Lower lobe of right lung (tissue), 2 donors: Measurements from ENCODE around the gene GRM8. TPM values are rescaled to one million over a fixed set of nuclear protein-coding genes. Genes with fewer than 3 reads are reported as not detected.

Experiments used
- ATAC-seq, 2 donors: fragments of 200-7000 bp; cut with Tn5 transposase; one replicate each; pipeline ENCODE4 v1.9.1; 2020 to 2022; ENCODE audit warnings: mild to moderate bottlenecking in 2 of 2, moderate library complexity in 2 of 2
- DNase-seq: peaks from one replicate; pipeline ENCODE4 v3.0.0-alpha.2; 2020
- H3K27ac ChIP-seq: fragments of 200-600 bp; one replicate; pipeline ENCODE4 v1.8.0; 2022
- H3K27me3 ChIP-seq: fragments of 200-600 bp; one replicate; pipeline ENCODE4 v1.8.0; 2022; ENCODE audit warnings: low read depth
- H3K36me3 ChIP-seq: fragments of 200-600 bp; one replicate; pipeline ENCODE4 v1.8.0; 2022; ENCODE audit warnings: mild to moderate bottlenecking
- H3K4me1 ChIP-seq: fragments of 200-600 bp; one replicate; pipeline ENCODE4 v1.8.0; 2022
- H3K4me3 ChIP-seq: fragments of 200-600 bp; one replicate; pipeline ENCODE4 v1.8.0; 2022; ENCODE audit warnings: mild to moderate bottlenecking
- H3K9me3 ChIP-seq: fragments of 200-600 bp; one replicate; pipeline ENCODE4 v1.8.0; 2022
- intact Hi-C: fragments of 100-400 bp; cut with DNase I; formaldehyde crosslinking; loops from one replicate; pipeline ENCODE4 v1.11.0; 2022
- total RNA-seq: library from RNA; stranded (reverse); fragmentation: NEBNext Ultra II Directional; extraction: Animal tissue kit (Norgen Biotek cat#: 25700); gene quantifications from one replicate; pipeline ENCODE4 v1.2.1, GENCODE V29; 2021
- TF ChIP-seq, protein P1 (sequence below): fragments of 200-600 bp; IDR thresholded peaks from one replicate; pipeline ENCODE4 v1.8.0; 2022; ENCODE audit warnings: antibody characterized with exemption, mild to moderate bottlenecking
- donor health status: DM: no; HTN: yes; CAD: no; lungs with severe emphysema.

The GRM8 gene
- total RNA-seq, 1 donor from 2014 or later: not detected

DNA sequence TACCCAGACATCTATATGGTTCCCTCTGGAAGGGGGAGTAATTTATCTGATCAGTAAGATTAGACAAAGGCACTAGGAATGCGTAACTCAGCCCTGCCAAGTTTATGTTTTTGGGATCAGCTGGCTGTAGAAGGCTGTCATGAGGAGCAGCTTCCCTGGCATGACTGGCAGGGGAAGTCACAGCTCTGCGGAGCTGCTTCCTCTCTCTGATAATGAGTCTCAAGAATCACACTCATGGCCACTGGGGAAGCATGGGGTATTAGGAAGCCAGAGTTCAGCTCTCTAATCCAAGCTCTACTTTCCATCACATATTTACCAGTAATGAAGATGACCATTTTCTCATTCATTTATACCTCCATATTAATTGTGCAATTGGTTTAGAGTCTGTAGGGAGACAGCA, 758.9 kb downstream of the GRM8 start:
- DNase-seq (no peak), ATAC-seq (no peak)
- no peak overlapping the region for H3K4me3 ChIP-seq
- intact Hi-C loops: no loop called here
- no peaks in the 10 kb centered on the region for H3K4me1 ChIP-seq
- H3K27me3 ChIP-seq: no peaks in the 10 kb centered on the region
- TF ChIP-seq, protein P1, sequence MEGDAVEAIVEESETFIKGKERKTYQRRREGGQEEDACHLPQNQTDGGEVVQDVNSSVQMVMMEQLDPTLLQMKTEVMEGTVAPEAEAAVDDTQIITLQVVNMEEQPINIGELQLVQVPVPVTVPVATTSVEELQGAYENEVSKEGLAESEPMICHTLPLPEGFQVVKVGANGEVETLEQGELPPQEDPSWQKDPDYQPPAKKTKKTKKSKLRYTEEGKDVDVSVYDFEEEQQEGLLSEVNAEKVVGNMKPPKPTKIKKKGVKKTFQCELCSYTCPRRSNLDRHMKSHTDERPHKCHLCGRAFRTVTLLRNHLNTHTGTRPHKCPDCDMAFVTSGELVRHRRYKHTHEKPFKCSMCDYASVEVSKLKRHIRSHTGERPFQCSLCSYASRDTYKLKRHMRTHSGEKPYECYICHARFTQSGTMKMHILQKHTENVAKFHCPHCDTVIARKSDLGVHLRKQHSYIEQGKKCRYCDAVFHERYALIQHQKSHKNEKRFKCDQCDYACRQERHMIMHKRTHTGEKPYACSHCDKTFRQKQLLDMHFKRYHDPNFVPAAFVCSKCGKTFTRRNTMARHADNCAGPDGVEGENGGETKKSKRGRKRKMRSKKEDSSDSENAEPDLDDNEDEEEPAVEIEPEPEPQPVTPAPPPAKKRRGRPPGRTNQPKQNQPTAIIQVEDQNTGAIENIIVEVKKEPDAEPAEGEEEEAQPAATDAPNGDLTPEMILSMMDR: no peak
- no peaks in the 10 kb centered on the region for H3K36me3 ChIP-seq
- H3K9me3 ChIP-seq: no peaks in the 10 kb centered on the region
- H3K27ac ChIP-seq: no peak overlapping the region

DNA sequence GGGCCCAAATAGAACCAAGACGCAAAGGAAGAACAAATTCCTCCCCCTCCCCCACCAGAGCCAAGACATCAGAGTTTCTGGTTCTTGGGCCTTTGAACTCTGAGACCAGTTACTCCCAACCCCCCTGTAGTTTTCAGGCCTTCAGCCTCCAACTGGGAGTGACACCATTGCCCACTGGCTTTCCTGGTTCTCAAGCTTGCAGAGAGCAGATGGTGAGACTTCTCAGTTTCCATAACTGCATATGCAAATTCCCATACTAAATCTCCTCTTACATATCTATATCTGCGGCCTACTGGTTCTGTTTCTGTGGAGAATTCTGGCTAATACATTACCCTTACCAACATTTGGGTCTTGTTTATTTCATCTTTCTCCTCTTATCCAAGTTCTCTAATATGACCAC, 762.9 kb downstream of the GRM8 start:
- ATAC-seq: no peak
- TF ChIP-seq, protein P1: no peak
- Histone ChIP-seq H3K4me1 (no peaks in the 10 kb centered on the region), H3K4me3 (no peak overlapping the region), H3K27ac (no peak overlapping the region), H3K27me3 (no peaks in the 10 kb centered on the region), H3K9me3 (no peaks in the 10 kb centered on the region), H3K36me3 (no peaks in the 10 kb centered on the region)
- intact Hi-C loops: no loop called here
- DNase-seq: no peak

DNA sequence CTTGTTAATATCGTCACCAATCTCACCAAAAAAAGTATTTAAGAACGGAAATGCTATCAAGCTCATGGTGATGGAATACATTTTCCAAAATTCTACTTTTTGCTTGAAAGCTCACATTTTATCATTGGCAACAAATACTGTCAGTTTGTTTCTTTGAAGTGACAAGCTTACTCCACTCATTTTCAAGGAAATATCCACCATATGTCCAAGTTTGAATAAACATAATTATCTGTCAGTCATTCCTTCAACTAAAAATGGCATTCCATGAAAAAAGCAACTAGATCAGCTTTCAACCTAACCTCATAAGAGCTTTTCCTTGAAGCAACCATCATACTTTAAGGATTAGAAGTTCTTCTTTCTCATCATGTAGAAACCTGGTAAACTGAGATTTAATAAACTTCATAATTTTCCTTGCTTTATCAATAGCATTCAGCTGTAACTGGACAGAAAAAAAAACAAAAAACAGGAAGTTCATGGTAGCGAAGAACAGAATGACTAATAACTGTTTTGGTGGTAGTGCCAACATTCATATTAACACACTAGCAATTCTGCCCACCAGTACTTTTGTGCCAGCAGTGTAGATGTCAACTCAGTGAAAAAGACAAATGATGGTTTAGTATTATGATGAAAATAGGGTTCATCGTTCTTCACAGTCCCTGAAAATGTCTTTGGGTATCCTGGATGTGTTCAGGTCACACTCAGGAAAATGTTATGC, 764.9 kb downstream of the GRM8 start:
- H3K27ac ChIP-seq: no peak overlapping the region
- H3K4me1 ChIP-seq: no peaks in the 10 kb centered on the region
- no peaks in the 10 kb centered on the region for H3K9me3 ChIP-seq
- no peak overlapping the region for H3K4me3 ChIP-seq
- no peaks in the 10 kb centered on the region for H3K36me3 ChIP-seq
- intact Hi-C loops: no loop called here
- ATAC-seq (no peak), DNase-seq (no peak)
- no peaks in the 10 kb centered on the region for H3K27me3 ChIP-seq
- TF ChIP-seq, protein P1: no peak

DNA sequence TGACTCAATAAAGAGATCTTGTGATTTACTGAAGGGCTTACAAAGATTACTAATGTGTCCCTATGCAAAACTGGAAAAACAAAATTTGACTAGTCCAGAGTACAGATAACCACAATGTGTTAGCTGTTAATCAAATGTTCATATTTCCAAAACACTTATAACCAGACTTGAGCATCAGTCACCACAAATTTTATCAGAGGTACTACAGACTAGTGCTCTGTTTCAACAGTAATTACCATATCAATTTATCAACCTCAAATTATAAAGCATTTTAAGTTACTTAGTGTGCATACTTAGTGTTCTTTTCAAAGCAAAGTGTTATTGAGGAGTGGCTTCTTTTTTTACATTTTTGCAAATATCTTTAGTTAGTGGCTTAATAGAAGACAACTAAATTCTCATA, 765.9 kb downstream of the GRM8 start:
- ATAC-seq (no peak), DNase-seq (no peak)
- no peak overlapping the region for H3K27ac ChIP-seq
- no peaks in the 10 kb centered on the region for H3K27me3 ChIP-seq
- TF ChIP-seq, protein P1: no peak
- intact Hi-C loops: no loop called here
- H3K4me1 ChIP-seq: no peaks in the 10 kb centered on the region
- H3K9me3 ChIP-seq: no peaks in the 10 kb centered on the region
- H3K36me3 ChIP-seq: no peaks in the 10 kb centered on the region
- H3K4me3 ChIP-seq: no peak overlapping the region

DNA sequence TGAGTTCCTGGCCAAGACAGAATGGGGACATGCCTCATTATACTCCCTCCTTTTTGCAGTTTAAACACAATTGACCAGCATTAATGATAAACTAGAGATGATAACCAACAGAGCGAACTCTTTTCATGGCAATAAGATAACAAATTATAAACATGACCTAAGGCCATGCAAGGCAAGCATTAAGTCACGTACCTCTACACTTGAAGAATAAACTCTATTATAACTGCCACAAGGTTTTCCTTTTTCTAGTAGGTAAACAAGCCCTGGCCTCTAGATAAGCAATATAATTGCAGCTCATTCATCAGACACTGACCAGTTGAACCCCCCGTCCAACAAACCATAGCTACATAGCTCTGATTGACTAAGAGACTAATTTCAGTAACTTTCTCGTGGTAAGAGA, 767.0 kb downstream of the GRM8 start:
- no peaks in the 10 kb centered on the region for H3K27me3 ChIP-seq
- DNase-seq (no peak), ATAC-seq (no peak)
- H3K9me3 ChIP-seq: no peaks in the 10 kb centered on the region
- H3K27ac ChIP-seq: no peak overlapping the region
- H3K36me3 ChIP-seq: no peaks in the 10 kb centered on the region
- no peaks in the 10 kb centered on the region for H3K4me1 ChIP-seq
- no peak overlapping the region for H3K4me3 ChIP-seq
- TF ChIP-seq, protein P1: no peak
- intact Hi-C loops: no loop called here
